K562 treated with DMSO at 1 percent for 12 hours (cell line): ENCODE results near the gene COPS4. TPM values are rescaled to one million over a fixed set of nuclear protein-coding genes. Genes with fewer than 3 reads are reported as not detected.

Experiments
- total RNA-seq: library from RNA; unstranded; fragments of 300-600 nt; gene quantifications from 2 replicates; pipeline ENCODE4 v1.2.3, GENCODE V29; 2022; ENCODE audit not compliant: insufficient read depth

COPS4 gene
- total RNA-seq, result 33.9 and 52.6 TPM in 2 replicates

DNA sequence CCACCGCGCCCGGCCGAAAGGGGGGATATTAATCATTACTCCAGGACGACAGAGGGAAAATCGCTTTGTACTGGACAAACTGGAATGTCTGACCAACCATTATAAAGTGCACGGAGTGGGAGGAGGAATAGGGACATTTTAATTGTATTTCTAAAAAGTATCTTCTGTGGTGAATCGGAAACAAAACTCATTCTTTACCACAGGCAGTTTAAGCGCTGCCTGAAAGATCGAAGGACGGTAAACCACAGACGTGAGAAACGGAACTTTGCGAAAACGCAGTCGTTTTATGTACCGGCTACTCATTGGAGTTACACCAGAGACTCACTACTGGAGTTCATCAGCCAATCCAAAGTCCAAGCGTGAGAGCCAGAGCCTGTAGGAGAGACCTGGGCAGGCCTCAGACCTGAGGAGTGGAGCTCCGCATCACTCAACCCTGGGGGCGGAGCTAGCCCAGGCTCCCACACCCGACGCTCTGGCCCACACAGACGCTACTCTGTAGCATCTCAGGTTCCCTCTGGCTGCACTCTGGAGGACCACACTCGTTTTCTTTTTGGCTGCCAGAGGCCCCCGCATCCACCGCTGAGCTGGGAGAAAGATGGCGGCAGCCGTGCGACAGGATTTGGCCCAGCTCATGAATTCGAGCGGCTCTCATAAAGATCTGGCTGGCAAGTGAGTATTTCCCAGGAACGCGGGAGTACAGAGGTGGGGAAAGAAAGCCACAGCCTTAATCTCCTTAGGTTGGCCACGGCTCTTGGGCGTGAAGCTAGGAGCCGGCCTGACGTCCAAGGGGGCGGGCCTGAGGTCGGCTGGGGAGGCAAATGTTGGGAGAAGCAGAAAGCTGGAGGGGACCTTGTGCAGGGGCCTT is at the start of gene COPS4:
Gene COPS4 (plus strand): TSS at position 554 of the 865 bp plus-strand sequence. CDS start 42 bp downstream, at position 596.

DNA sequence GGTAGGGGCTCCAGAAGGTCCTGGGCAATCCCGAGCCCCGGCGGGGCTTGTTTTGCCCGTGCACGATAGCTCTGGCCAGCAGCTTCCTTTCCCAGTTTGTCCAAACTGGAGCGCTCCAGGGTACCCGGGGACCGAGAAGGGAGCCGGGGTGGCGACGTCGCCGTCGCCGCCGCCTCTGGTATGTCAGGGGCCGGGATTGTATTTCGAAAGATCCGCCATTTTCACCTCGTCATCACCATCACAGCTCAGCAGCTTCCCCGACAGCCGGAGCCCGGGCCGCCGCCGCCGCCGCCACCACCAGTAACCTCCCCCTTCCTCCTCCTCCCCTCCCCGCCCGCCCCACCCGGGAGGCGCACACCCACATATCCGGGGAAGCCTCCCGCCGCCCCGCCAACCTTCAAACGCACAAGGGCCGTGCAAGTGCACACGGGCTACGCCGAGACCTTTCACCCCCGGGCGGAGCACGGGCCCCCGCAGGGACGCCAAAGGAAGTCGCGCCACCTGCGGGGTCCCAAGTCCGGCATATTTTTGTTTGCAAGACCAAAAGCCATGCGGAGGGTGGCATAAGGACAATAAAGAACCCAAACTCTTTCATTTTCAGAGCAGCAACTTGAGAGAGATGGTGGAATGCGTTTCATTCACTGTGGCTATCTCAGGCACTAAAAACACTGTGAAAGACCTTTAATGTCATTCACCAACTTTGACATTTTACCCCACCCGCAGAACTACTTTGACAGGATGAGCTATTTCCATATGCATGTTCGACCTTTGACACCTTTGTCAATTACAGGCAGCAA is 24.3 kb upstream of the COPS4 start, which contains the start of gene LIN54:
Gene LIN54 (minus strand): TSS at position 302 of the 797 bp plus-strand sequence. CDS start 25,979 bp downstream, outside the sequence.

DNA sequence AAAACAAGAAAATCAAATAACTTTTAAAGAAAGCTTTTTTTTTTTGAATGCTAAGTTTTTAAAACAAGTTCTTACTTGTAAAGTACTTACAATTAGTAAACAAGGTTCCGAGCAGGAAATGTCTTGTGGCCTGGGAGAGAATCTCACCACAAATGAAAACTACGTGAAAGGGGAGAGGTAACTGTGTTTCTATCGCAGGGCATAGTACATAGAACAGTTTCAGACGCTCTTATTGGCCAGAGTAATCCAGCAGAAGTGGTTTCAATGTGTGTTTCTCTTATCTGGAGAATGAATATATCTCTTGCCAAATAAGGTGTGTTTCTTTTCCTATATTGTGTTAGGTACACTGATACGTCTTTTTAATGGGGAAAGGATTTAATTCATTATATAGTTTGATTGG is 79.6 kb downstream of the COPS4 start, which contains the start of gene PLAC8:
Gene PLAC8 (minus strand): TSS at position 154 of the 400 bp plus-strand sequence. CDS start 6,808 bp downstream, outside the sequence.

Other genes starting within 250 kb of the COPS4 start
- gene SCD5, start 236.4 kb upstream of the COPS4 start, total RNA-seq, result not detected in 2 replicates
- gene SEC31A, start 144.0 kb upstream of the COPS4 start, total RNA-seq, result 51.9 and 150 TPM in 2 replicates
- gene THAP9, start 134.4 kb upstream of the COPS4 start, total RNA-seq, result 1.2 and 5.3 TPM in 2 replicates
- 3.4 and 21.8 TPM in 2 replicates for gene LIN54, start 24.4 kb upstream of the COPS4 start, total RNA-seq
- not detected in 2 replicates for gene PLAC8, start 79.5 kb downstream of the COPS4 start, total RNA-seq
- 5.6 and 8.9 TPM in 2 replicates for gene COQ2, start 249.6 kb downstream of the COPS4 start, total RNA-seq